GM20431 (cell line): ENCODE results near the gene MYO1C.

ENCODE experiments used
- in situ Hi-C: fragments of 300-500 bp; cut with MseI, MboI; formaldehyde crosslinking; loops from one replicate; pipeline ENCODE4 v1.15.0; 2020; ENCODE audit warnings: low sequenced_read_pairs; ENCODE audit not compliant: unreplicated experiment

Gene MYO1C

GRCh38 chr17:1511756-1512321, 19.4 kb upstream of the MYO1C start:
- in situ Hi-C loops: loop anchor here (25.0 kb wide), 2 partner anchors 150 to 250 kb away; partner anchors contain the start of gene BHLHA9

GRCh38 chr17:1511290-1511689, 18.8 kb upstream of the MYO1C start:
- in situ Hi-C loops: loop anchor here (25.0 kb wide), 2 partner anchors 149 to 249 kb away; partner anchors contain the start of gene BHLHA9

- in situ Hi-C loops: loop anchor here (25.0 kb wide), 2 partner anchors 147 to 247 kb away; partner anchors contain the start of gene BHLHA9
These were observed 16.9 kb upstream of the MYO1C start for GRCh38 chr17:1509290-1509881.

GRCh38 chr17:1508709-1509108, 16.2 kb upstream of the MYO1C start:
- in situ Hi-C loops: loop anchor here (25.0 kb wide), 2 partner anchors 146 to 246 kb away; partner anchors contain the start of gene BHLHA9

GRCh38 chr17:1506649-1507267, 14.3 kb upstream of the MYO1C start:
- in situ Hi-C loops: loop anchor here (25.0 kb wide), 2 partner anchors 144 to 244 kb away; partner anchors contain the start of gene BHLHA9

GRCh38 chr17:1505586-1505985, 13.1 kb upstream of the MYO1C start:
- in situ Hi-C loops: loop anchor here (25.0 kb wide), 2 partner anchors 143 to 243 kb away; partner anchors contain the start of gene BHLHA9

- in situ Hi-C loops: loop anchor here (25.0 kb wide), 2 partner anchors 143 to 243 kb away; partner anchors contain the start of gene BHLHA9
These were observed 12.4 kb upstream of the MYO1C start for GRCh38 chr17:1504866-1505265.

- in situ Hi-C loops: loop anchor here (25.0 kb wide), 2 partner anchors 141 to 241 kb away; partner anchors contain the start of gene BHLHA9
These were observed 11.2 kb upstream of the MYO1C start for GRCh38 chr17:1503699-1504098.

GRCh38 chr17:1498869-1499268, 6.4 kb upstream of the MYO1C start:
- in situ Hi-C loops: no loop called here

- in situ Hi-C loops: no loop called here
These were observed 5.7 kb upstream of the MYO1C start for GRCh38 chr17:1498233-1498632.

GRCh38 chr17:1497831-1498230, 5.3 kb upstream of the MYO1C start:
- in situ Hi-C loops: no loop called here

GRCh38 chr17:1496869-1497268, 4.4 kb upstream of the MYO1C start:
- in situ Hi-C loops: no loop called here

- in situ Hi-C loops: no loop called here
These were observed 2.9 kb upstream of the MYO1C start for GRCh38 chr17:1495265-1495989.

GRCh38 chr17:1494736-1495253, 2.3 kb upstream of the MYO1C start:
- in situ Hi-C loops: no loop called here

GRCh38 chr17:1494203-1494602, 1.7 kb upstream of the MYO1C start:
- in situ Hi-C loops: no loop called here

- in situ Hi-C loops: no loop called here
These were observed 950 bp upstream of the MYO1C start for GRCh38 chr17:1493291-1493980.

GRCh38 chr17:1491443-1492248, 840 bp downstream of the MYO1C start:
- in situ Hi-C loops: no loop called here

- in situ Hi-C loops: no loop called here
These were observed 1.6 kb downstream of the MYO1C start for GRCh38 chr17:1490643-1491442.
